WI38 (cell line): ENCODE data around the gene CLDN2.

Source experiments
- H3K4me3 ChIP-seq: 2 replicates; pipeline ENCODE4 v1.5.1; 2011; ENCODE audit warnings: low read depth, mild to moderate bottlenecking, control low read depth, low read length
- TF ChIP-seq, protein P1 (sequence below): IDR thresholded peaks from 2 replicates; pipeline ENCODE4 v1.5.1; 2012; ENCODE audit warnings: low read depth, mild to moderate bottlenecking, control low read depth, low read length

Gene CLDN2

DNA sequence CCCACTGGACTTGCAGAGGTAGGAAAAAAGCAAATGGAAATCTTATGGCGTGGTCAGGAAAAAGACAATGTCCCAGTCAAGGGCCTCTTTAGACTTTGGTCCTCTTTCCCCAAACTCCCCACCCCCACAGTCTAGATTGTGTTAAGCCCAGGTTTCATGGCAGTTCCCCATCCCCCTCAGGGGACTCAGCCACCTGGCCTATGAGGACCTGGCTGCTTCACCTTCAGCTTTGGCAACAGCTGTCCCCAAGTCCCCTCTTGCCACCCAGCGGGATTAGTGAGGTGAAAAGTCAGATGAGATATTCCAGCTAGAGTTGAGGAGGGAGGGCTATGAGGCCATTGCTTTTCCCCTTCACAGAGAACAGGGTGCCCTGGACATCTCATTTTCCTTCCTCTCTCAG, 17.5 kb upstream of the CLDN2 start:
- TF ChIP-seq, protein P1, sequence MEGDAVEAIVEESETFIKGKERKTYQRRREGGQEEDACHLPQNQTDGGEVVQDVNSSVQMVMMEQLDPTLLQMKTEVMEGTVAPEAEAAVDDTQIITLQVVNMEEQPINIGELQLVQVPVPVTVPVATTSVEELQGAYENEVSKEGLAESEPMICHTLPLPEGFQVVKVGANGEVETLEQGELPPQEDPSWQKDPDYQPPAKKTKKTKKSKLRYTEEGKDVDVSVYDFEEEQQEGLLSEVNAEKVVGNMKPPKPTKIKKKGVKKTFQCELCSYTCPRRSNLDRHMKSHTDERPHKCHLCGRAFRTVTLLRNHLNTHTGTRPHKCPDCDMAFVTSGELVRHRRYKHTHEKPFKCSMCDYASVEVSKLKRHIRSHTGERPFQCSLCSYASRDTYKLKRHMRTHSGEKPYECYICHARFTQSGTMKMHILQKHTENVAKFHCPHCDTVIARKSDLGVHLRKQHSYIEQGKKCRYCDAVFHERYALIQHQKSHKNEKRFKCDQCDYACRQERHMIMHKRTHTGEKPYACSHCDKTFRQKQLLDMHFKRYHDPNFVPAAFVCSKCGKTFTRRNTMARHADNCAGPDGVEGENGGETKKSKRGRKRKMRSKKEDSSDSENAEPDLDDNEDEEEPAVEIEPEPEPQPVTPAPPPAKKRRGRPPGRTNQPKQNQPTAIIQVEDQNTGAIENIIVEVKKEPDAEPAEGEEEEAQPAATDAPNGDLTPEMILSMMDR: no peak
- H3K4me3 ChIP-seq: no peak overlapping the region

DNA sequence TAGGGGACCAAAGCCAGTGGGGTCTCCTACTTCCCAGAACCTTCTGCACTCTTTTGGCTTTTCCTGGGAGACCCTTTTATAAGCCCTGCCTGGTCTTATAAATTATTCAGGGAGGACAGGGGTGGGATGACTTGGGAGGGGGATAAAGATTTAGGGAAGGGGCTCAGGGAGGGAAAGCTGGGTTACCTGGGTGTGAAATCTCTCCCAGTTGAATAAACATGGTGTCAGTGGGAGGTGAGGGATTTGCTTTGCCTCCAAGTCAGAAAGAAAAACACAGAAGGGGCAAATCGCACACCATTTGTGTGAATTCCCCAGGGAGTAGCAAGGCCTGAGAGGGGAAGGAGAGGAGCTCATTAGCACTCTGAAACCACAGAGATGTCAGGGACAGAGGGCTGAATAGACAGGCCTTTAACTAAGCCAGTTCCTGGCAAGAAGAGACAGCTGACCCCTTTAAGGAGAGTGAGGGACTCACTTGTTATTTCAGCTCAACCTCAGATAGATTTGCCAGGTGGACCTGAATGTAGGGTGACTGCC, 16.8 kb upstream of the CLDN2 start, which contains the start of gene RIPPLY1:
TSS of gene RIPPLY1 (minus strand) at position 51 of the 534 bp plus-strand sequence. CDS start 54 bp downstream, outside the sequence.
- TF ChIP-seq, protein P1: no peak
- H3K4me3 ChIP-seq: no peak within 1 kb of the TSS

DNA sequence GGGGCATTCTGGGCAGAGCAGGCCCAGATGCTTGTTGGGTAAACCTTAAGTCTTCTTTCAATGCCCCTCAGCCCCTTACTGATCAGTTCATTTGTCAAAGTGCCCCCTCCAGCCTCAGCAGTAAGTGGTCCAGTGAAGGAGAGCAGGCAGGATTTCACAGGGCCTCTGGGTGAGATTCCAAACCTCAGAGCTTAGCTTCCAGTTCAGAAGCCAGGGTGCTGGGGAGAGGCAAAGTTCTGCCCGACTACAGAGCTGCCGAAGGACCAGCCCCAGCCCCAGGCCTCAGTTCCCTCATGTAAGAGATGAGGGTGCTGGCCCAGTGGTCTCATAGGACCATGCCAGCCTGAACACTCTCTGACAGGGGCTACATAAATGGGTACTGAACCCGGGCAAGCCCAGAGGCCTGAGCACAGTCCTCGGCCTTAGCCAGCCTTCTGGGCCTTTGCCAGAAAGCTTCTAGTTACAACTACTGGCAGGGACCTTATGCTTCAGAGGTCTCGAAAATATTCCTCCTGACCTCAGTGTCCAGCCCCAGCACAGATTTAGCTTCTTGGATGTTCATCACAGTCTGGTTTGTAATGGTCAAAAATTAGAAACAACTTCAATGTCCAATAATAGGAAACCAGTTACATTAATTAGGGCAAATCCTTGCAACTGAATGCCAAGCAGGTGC, 16.2 kb upstream of the CLDN2 start:
- TF ChIP-seq, protein P1: no peak
- H3K4me3 ChIP-seq: no peak overlapping the region

DNA sequence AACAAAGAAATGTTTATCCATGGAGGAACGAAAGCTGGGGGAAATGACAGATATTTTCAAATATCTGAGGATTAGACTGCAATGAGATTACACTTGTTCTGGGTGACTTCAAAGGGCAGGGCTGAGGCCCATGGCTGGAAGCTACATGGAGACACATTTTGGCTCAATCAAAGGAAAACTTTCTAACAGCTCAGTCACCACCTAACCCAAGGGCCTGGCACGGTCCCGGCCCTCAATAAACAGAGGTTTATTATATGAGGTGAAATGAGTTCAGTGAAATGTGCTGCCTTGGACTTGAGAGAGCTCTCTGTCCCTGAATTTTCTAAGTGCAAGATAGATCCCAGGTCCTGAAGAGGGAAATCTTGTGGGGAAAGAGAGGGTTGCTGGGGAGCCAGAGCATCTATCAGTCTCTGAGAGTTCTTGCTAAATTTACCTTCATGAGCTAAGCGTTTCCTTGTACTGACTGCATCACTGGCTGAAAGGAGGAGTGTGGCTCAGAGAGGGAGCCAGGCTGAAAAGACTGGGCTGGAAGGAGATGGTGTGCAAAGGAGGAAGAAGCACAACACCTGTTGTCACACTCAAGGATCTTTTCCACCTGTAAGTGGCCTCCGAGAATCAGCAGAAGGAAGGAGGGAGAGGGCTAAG, 15.0 kb upstream of the CLDN2 start:
- H3K4me3 ChIP-seq: no peak overlapping the region
- TF ChIP-seq, protein P1: no peak

DNA sequence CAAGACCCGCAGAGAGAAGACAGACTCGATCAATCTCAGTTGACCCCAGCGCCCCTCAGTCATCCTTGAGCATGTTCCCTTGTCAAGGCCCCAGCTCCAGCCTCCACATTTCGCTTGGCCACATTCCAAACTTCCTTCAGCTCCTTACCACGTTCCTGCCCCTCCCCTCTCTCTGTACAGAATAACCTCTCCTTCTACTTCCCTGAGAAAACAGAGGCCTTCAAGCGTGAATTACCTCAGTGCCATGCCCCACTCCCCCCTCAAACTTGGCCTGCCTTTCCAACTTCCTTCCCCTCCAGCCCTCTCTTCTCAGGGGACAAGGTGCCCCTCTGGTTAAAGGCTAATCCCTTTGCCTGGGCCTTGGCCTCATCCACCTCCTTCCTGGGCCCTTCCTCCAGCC, 13.8 kb upstream of the CLDN2 start:
- TF ChIP-seq, protein P1: no peak

DNA sequence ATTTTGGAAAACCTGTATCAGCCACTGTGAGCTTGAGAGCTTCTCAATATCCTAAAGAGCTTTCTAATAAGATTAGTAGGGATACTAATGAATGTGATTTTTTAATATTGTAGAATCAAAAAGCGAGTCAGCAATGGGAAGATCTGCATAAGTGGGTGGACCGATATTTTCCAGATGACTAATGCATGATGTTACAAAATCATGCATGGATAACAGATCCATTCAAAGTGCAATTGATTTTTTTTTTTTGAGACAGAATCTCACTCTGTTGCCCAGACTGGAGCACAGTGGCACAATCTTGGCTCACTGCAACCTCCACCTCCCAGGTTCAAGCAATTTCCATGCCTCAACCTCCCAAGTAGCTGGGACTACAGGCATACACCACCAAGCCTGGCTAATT, 7.3 kb upstream of the CLDN2 start:
- TF ChIP-seq, protein P1: no peak

More for the DNA sequence above, 13.8 kb upstream of the CLDN2 start:
- no peak overlapping the region for H3K4me3 ChIP-seq

More for the DNA sequence above, 7.3 kb upstream of the CLDN2 start:
- no peak overlapping the region for H3K4me3 ChIP-seq
